K562 (cell line): Measurements from ENCODE around the gene TOM1L2. TPM values are rescaled to one million over a fixed set of nuclear protein-coding genes. Genes with fewer than 3 reads are reported as not detected.

Experiments
- ATAC-seq: fragments of 200-7000 bp; cut with Tn5 transposase; 3 replicates; pipeline ENCODE4 v1.9.1; 2020; ENCODE audit warnings: moderate library complexity
- BruUV-seq: library from RNA; stranded (reverse); fragments of 400-500 nt; replicated peaks from 2 replicates; lab custom pipeline; 2021; lab: Mats Ljungman, UMichigan
- CTCF ChIA-PET: fragments of 300-600 bp; formaldehyde crosslinking; extraction: SDS; loops from one replicate; lab custom pipeline; 2021; ENCODE audit warnings: low intra/inter-chr PET ratio; lab: Yijun Ruan, JAX
- POLR2A ChIA-PET: fragments of 300-600, 350-650 bp; sonication (Branson Sonifier 250); formaldehyde crosslinking; extraction: SDS; loops from one replicate; lab custom pipeline; 2021; ENCODE audit warnings: antibody characterized with exemption, inconsistent platforms; lab: Yijun Ruan, JAX
- DNase-seq, 4 experiments: peaks; one replicate each; pipeline versions ENCODE4 v3.0.0 to v3.0.0-alpha.2; 2011 to 2018; ENCODE audit warnings: low spot score in 3 of 4, mixed read lengths in 3 of 4; ENCODE audit errors: extremely low read depth in 1 of 4
- FAIRE-seq: peaks from 2 replicates; lab custom pipeline; 2011; peaks lifted over from hg19 to GRCh38; lab: Jason Lieb, UNC
- H2AFZ ChIP-seq: 2 replicates; pipeline ENCODE4 v1.6.0; 2011; ENCODE audit warnings: low read depth, low read length, control low read depth, inconsistent platforms
- H3K27ac ChIP-seq: fragments of 200-600 bp; 3 replicates; pipeline ENCODE4 v1.8.0; 2011; ENCODE audit warnings: low read depth, mild to moderate bottlenecking, control low read depth, inconsistent platforms, low read length, moderate library complexity, mixed read lengths; ENCODE audit errors: extremely low read depth
- H3K27me3 ChIP-seq, 2 experiments: fragments of 300-600 bp in 1 of 2; 2 replicates in 1 of 2; 3 replicates in 1 of 2; pipeline versions ENCODE4 v1.6.0 to v1.8.0; 2011; ENCODE audit warnings: inconsistent platforms in 2 of 2, low read length in 2 of 2, mild to moderate bottlenecking in 1 of 2, mixed read lengths in 1 of 2, moderate library complexity in 1 of 2; ENCODE audit not compliant: control insufficient read depth in 2 of 2, insufficient read depth in 2 of 2
- H3K36me3 ChIP-seq: fragments of 300-600 bp; 3 replicates; pipeline ENCODE4 v1.8.0; 2011; ENCODE audit warnings: mild to moderate bottlenecking, low read length, inconsistent platforms; ENCODE audit not compliant: control insufficient read depth, insufficient read depth
- H3K4me1 ChIP-seq, 2 experiments: fragments of 200-600 bp in 1 of 2; replicated peaks in 1 of 2; 2 replicates in 1 of 2; 3 replicates in 1 of 2; pipeline versions ENCODE4 v1.5.1 to v1.8.0; 2011; ENCODE audit warnings: inconsistent platforms in 2 of 2, low read length in 2 of 2, mild to moderate bottlenecking in 1 of 2, mixed read lengths in 1 of 2, moderate library complexity in 1 of 2; ENCODE audit not compliant: control insufficient read depth in 2 of 2, insufficient read depth in 2 of 2
- H3K4me2 ChIP-seq: 2 replicates; pipeline ENCODE4 v1.6.1; 2011; ENCODE audit warnings: low read length, control low read depth, inconsistent platforms, mixed read lengths; ENCODE audit not compliant: insufficient read depth
- H3K4me3 ChIP-seq: fragments of 200-600 bp; sonication (generic), shearing (Covaris generic); 2 replicates; pipeline ENCODE4 v1.5.1; 2016; ENCODE audit warnings: control low read depth, inconsistent platforms
- H3K79me2 ChIP-seq: fragments of 200-600 bp; 3 replicates; pipeline ENCODE4 v1.8.0; 2011; ENCODE audit warnings: low read length, inconsistent platforms; ENCODE audit not compliant: control insufficient read depth, insufficient read depth
- H3K9ac ChIP-seq, 2 experiments: 2 replicates each; pipeline versions ENCODE4 v1.6.0 to v1.6.1; 2011; ENCODE audit warnings: low read depth in 2 of 2, low read length in 2 of 2, control low read depth in 1 of 2, inconsistent platforms in 1 of 2, mild to moderate bottlenecking in 1 of 2, mixed read lengths in 1 of 2; ENCODE audit not compliant: insufficient read depth in 1 of 2
- H3K9me1 ChIP-seq: one replicate; pipeline ENCODE4 v1.6.0; 2011; ENCODE audit warnings: inconsistent platforms, mild to moderate bottlenecking, low read length, moderate library complexity; ENCODE audit not compliant: control insufficient read depth, insufficient read depth
- H3K9me3 ChIP-seq: replicated peaks from 2 replicates; pipeline ENCODE4 v1.5.1; 2011; ENCODE audit warnings: low read depth, low read length, inconsistent platforms; ENCODE audit not compliant: control insufficient read depth, insufficient read depth
- H4K20me1 ChIP-seq: replicated peaks from 2 replicates; pipeline ENCODE4 v1.6.1; 2011; ENCODE audit warnings: low read length, inconsistent platforms, mixed read lengths; ENCODE audit not compliant: control insufficient read depth, insufficient read depth
- CHD4 ChIP-seq: fragments of 200-600 bp; sonication (generic); IDR thresholded peaks from 3 replicates; pipeline ENCODE4 v1.6.1; 2012; ENCODE audit warnings: low read depth, mild to moderate bottlenecking, mixed read lengths, low read length, inconsistent platforms; ENCODE audit not compliant: insufficient read depth, insufficient replicate concordance, poor library complexity, severe bottlenecking
- ELF1 ChIP-seq: fragments of 200-800 bp; sonication (Bioruptor generic); IDR thresholded peaks from 2 replicates; pipeline ENCODE4 v1.6.1; 2016; ENCODE audit warnings: missing genetic modification characterization, missing compliant biosample characterization
- ELF2 ChIP-seq: fragments of 250-450 bp; sonication (Bioruptor Pico); IDR thresholded peaks from 2 replicates; pipeline ENCODE4 v1.5.0; 2021; ENCODE audit warnings: mild to moderate bottlenecking
- HCFC1 ChIP-seq: IDR thresholded peaks from 2 replicates; pipeline ENCODE4 v1.6.1; 2012; ENCODE audit warnings: low read depth, low read length, improper control_type of control experiment
- MYBL2 ChIP-seq, 2 experiments: fragments of 450-650 bp in 1 of 2; sonication (generic) in 1 of 2; formaldehyde crosslinking in 1 of 2; IDR thresholded peaks; 2 replicates each; pipeline versions ENCODE4 v1.6.1 to v1.8.1; 2017 to 2022; ENCODE audit warnings: borderline replicate concordance in 1 of 2, inconsistent platforms in 1 of 2, low read depth in 1 of 2, mild to moderate bottlenecking in 1 of 2, missing genetic modification reagents in 1 of 2, moderate library complexity in 1 of 2
- RBM25 ChIP-seq: fragments of 200-400 bp; formaldehyde crosslinking; IDR thresholded peaks from 2 replicates; pipeline ENCODE4 v1.6.1; 2018; ENCODE audit warnings: low read length, low read depth, moderate library complexity; ENCODE audit not compliant: severe bottlenecking
- RCOR1 ChIP-seq, 2 experiments: IDR thresholded peaks; 2 replicates each; pipeline ENCODE4 v1.6.1; 2012; ENCODE audit warnings: low read depth in 2 of 2, low read length in 2 of 2, borderline replicate concordance in 1 of 2, improper control_type of control experiment in 1 of 2
- TAF1 ChIP-seq: IDR thresholded peaks from 2 replicates; pipeline ENCODE4 v1.6.1; 2011; ENCODE audit warnings: mild to moderate bottlenecking, low read length, moderate library complexity; ENCODE audit not compliant: insufficient read depth, control insufficient read depth, severe bottlenecking; ENCODE audit errors: extremely low read depth
- U2AF1 ChIP-seq: fragments of 200-400 bp; formaldehyde crosslinking; optimal IDR thresholded peaks from 2 replicates; pipeline ENCODE3; 2017; ENCODE audit warnings: mild to moderate bottlenecking, low read depth, low read length, moderate library complexity
- ZNF449 ChIP-seq: fragments of 250-450 bp; sonication (Bioruptor Pico); IDR thresholded peaks from 2 replicates; pipeline ENCODE4 v1.8.0; 2022; ENCODE audit warnings: moderate library complexity, mild to moderate bottlenecking, inconsistent platforms
- ZNF639 ChIP-seq, 2 experiments: fragments of 200-800 bp in 1 of 2; sonication (Bioruptor generic) in 1 of 2; sonication (generic) in 1 of 2; formaldehyde crosslinking in 1 of 2; IDR thresholded peaks in 1 of 2; conservative IDR thresholded peaks in 1 of 2; 2 replicates each; pipeline versions ENCODE4 v1.5.0 to v1.6.1; 2016 to 2020; ENCODE audit warnings: missing compliant biosample characterization in 1 of 2, missing genetic modification characterization in 1 of 2, missing genetic modification reagents in 1 of 2
- WGBS: fragments of 100-300 bp; shearing (Covaris generic); methylation state at CpG from one replicate; pipeline ENCODE4 v1.1.6; 2016; ENCODE audit warnings: low coverage, mixed read lengths; ENCODE audit not compliant: insufficient coverage; ENCODE audit errors: missing lambda C conversion rate; 5-methylcytosine and 5-hydroxymethylcytosine counted together
- in situ Hi-C: fragments of 300-500 bp; cut with MboI; formaldehyde crosslinking; loops from 4 replicates; pipeline ENCODE4 v1.15.0; 2018; ENCODE audit warnings: inconsistent platforms, mixed read lengths
- intact Hi-C: fragments of 100-400 bp; cut with micrococcal nuclease; formaldehyde crosslinking; loops from 2 replicates; pipeline ENCODE4 v1.14.2; 2022
- polyA plus RNA-seq, 8 experiments: library from polyadenylated mRNA; depleted of rRNA in 4 of 8; stranded (reverse) in 5 of 8; unstranded in 3 of 8; fragments of >200 nt; fragmentation: Nextera tagmentation in 2 of 8; fragmentation: Illumina TruSeq in 1 of 8; extraction: Ambion mirVana in 2 of 8; extraction: Trizol in 1 of 8; gene quantifications; 2 replicates each; pipeline versions ENCODE4 v1.2.1 to v1.2.3, GENCODE V29; 2011 to 2014; ENCODE audit warnings: inconsistent platforms in 1 of 8, missing spikeins in 1 of 8
- total RNA-seq, 7 experiments: library from RNA; depleted of rRNA in 6 of 7; stranded (reverse); fragments of >200 nt in 6 of 7; fragmentation: Illumina TruSeq in 2 of 7; extraction: Trizol in 2 of 7; gene quantifications; 2 replicates each; pipeline versions ENCODE4 v1.2.1 to v1.2.3, GENCODE V29; 2011 to 2021; ENCODE audit warnings: low replicate concordance in 1 of 7
- TF ChIP-seq, protein P1 (sequence below), 2 experiments: fragments of 450-650 bp in 1 of 2; sonication (generic) in 1 of 2; formaldehyde crosslinking; conservative IDR thresholded peaks; 2 replicates each; pipeline versions ENCODE4 v1.4.0 to v1.8.1; 2020 to 2022; ENCODE audit warnings: mild to moderate bottlenecking in 1 of 2, missing genetic modification reagents in 1 of 2

TOM1L2 gene
- total and polyA plus RNA-seq, 9 of the 15 experiments (the other 6 are each of a cell fraction or from before 2014, with no cell fraction given): 0.07 to 6.0 (median 2.5) TPM

DNA sequence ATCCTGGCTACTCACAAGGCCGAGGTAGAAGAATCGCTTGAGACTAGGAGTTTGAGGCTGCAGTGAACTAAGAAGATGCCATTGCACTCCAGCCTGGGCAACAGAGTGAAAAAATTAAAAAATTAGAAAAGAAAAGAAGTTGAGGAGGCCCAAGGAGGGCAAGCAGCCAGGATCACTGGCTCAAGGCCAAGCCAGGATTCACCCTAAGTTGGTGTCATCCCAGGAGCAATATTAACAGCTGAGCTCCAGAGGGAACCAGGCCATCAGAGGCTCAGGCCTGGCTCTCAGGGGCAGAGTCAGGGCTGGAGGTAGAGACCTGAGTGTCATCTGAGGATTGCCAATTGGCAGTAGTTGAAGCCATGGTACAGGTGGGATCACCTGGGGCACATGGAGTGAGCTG is 21.2 kb upstream of the TOM1L2 start:
- no peaks in the 10 kb centered on the region for H3K79me2 ChIP-seq
- DNase-seq (no peak), ATAC-seq (no peak), FAIRE-seq (no peak)
- H3K9me3 ChIP-seq: no peaks in the 10 kb centered on the region
- peaks cover 0 to 18% of the 10 kb centered on the region in 2 experiments; a peak in 2 of 5 replicates for H3K27me3 ChIP-seq
- H3K27ac ChIP-seq: no peak overlapping the region
- no peak overlapping the region for H3K9ac ChIP-seq
- no peak overlapping the region for H3K4me3 ChIP-seq
- 9% methylated on average over 2 of the region's 2 CpGs for WGBS
- ChIA-PET POLR2A (no interaction called here), CTCF (no interaction called here)
- in situ Hi-C loops: no loop called here
- H4K20me1 ChIP-seq: no peaks in the 10 kb centered on the region
- no TSS peak for BruUV-seq
- TF ChIP-seq RBM25 (no peak), ZNF639 (CRISPR knock-in tag; conservative IDR thresholded peaks at IDR 0.05 in 1 of 2, IDR thresholded peaks at IDR 0.05 in 1 of 2) (no peak), ELF2 (CRISPR knock-in tag) (no peak), MYBL2 (IDR thresholded peaks at IDR 0.05; ENCODE audit: low read depth) (no peak), MYBL2 (CRISPR knock-in tag; IDR thresholded peaks at IDR 0.05; ENCODE audit: borderline replicate concordance) (no peak), U2AF1 (no peak), RCOR1 (IDR thresholded peaks at IDR 0.05; ENCODE audit: borderline replicate concordance in 1 of 2, low read depth in 2 of 2, low read length in 2 of 2) (no peak), ELF1 (tag) (no peak), HCFC1 (no peak), ZNF449 (CRISPR knock-in tag) (no peak), CHD4 (no peak), TAF1 (no peak)
- TF ChIP-seq, protein P1, sequence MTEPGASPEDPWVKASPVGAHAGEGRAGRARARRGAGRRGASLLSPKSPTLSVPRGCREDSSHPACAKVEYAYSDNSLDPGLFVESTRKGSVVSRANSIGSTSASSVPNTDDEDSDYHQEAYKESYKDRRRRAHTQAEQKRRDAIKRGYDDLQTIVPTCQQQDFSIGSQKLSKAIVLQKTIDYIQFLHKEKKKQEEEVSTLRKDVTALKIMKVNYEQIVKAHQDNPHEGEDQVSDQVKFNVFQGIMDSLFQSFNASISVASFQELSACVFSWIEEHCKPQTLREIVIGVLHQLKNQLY (CRISPR knock-in tag; conservative IDR thresholded peaks at IDR 0.05): no peak
- H3K4me2 ChIP-seq: no peak overlapping the region
- intact Hi-C loops: no loop called here
- no peaks in the 10 kb centered on the region for H3K36me3 ChIP-seq
- H3K9me1 ChIP-seq: no peaks in the 10 kb centered on the region
- H3K4me1 ChIP-seq: no peaks in the 10 kb centered on the region; a peak in 1 of 5 replicates
- H2AFZ ChIP-seq: no peak overlapping the region
